Osteocyte (in vitro differentiated cells): ENCODE results near the gene PRDM16. TPM values are rescaled to one million over a fixed set of nuclear protein-coding genes. Genes with fewer than 3 reads are reported as not detected.

Experiments used
- DNase-seq: peaks from one replicate; pipeline ENCODE4 v3.0.0; 2021; ENCODE audit warnings: mixed read lengths; ENCODE audit not compliant: unreplicated experiment; ENCODE audit errors: extremely low spot score
- H3K27ac Mint-ChIP-seq: one replicate; pipeline ENCODE4 v1.8.0; 2021; ENCODE audit warnings: mild to moderate bottlenecking, mixed read lengths; ENCODE audit not compliant: unreplicated experiment
- H3K27me3 Mint-ChIP-seq: one replicate; pipeline ENCODE4 v1.8.0; 2021; ENCODE audit warnings: mixed read lengths; ENCODE audit not compliant: unreplicated experiment
- H3K36me3 Mint-ChIP-seq: one replicate; pipeline ENCODE4 v1.8.0; 2021; ENCODE audit warnings: mixed read lengths; ENCODE audit not compliant: unreplicated experiment
- H3K4me1 Mint-ChIP-seq: one replicate; pipeline ENCODE4 v1.8.0; 2021; ENCODE audit warnings: mixed read lengths; ENCODE audit not compliant: unreplicated experiment
- H3K4me3 Mint-ChIP-seq: one replicate; pipeline ENCODE4 v1.8.0; 2021; ENCODE audit warnings: mild to moderate bottlenecking, moderate library complexity, mixed read lengths; ENCODE audit not compliant: unreplicated experiment
- H3K9me3 Mint-ChIP-seq: one replicate; pipeline ENCODE4 v1.8.0; 2021; ENCODE audit warnings: mixed read lengths; ENCODE audit not compliant: unreplicated experiment
- total RNA-seq: library from RNA; stranded (reverse); gene quantifications from 2 replicates; pipeline ENCODE4 v1.2.1, GENCODE V29; 2021
- TF ChIP-seq, protein P1 (sequence below): fragments of 200-600 bp; sonication (generic); IDR thresholded peaks from 2 replicates; pipeline ENCODE4 v1.5.0; 2021; ENCODE audit warnings: antibody characterized with exemption, mild to moderate bottlenecking, moderate library complexity

The PRDM16 gene
- total RNA-seq, 1 donor from 2014 or later, result 7.1 TPM

DNA sequence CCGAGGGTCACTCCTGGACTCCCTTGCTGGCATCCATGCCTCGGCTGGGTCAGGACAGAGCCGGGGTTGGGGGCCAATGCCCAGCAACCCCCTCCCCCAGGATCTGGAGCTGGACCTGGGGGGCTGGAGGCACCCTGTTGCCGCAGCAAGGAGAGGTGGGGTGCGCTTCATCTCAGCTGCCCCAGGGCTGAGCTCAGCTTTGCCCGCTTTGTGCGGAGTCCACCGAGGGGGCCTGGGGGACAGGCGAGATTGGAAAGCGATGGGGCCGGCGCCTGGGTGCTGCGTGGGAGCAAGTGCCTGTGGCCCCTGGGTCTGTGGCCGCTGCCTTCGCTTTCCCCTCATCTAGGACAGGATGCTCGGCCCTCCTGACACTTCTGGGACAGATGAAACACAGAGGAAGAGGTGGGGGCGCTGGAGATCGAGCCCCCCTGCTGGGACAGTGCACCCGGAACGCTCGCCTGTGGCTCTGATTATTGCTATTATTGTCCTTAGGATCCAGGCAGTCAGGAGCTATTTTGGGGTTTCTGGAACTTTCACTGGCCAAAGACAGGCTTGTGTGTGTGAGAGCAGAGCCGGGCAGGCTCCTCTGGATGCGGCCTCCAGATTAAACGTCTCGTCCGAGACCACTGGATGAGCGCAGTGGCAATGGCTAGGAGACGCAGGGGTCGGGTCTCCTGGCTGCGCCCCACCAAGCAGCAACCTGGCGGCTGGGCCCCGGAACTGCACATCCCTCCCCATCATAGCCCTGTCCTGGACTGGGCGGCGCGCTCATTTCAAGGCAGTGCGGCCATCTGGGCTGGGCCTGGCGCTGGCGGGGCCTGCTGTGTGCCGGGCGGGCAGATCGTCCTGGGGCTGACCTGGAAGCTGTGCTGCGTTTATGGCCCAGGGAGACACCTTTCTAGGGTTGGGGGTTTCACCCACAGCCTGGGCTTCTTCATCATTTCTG lies 13.8 kb downstream of the PRDM16 start:
- TF ChIP-seq, protein P1, sequence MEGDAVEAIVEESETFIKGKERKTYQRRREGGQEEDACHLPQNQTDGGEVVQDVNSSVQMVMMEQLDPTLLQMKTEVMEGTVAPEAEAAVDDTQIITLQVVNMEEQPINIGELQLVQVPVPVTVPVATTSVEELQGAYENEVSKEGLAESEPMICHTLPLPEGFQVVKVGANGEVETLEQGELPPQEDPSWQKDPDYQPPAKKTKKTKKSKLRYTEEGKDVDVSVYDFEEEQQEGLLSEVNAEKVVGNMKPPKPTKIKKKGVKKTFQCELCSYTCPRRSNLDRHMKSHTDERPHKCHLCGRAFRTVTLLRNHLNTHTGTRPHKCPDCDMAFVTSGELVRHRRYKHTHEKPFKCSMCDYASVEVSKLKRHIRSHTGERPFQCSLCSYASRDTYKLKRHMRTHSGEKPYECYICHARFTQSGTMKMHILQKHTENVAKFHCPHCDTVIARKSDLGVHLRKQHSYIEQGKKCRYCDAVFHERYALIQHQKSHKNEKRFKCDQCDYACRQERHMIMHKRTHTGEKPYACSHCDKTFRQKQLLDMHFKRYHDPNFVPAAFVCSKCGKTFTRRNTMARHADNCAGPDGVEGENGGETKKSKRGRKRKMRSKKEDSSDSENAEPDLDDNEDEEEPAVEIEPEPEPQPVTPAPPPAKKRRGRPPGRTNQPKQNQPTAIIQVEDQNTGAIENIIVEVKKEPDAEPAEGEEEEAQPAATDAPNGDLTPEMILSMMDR, result no peak
- no peak overlapping the region for H3K27ac Mint-ChIP-seq
- no peaks in the 10 kb centered on the region for H3K9me3 Mint-ChIP-seq
- no peak for DNase-seq
- H3K36me3 Mint-ChIP-seq, result no peaks in the 10 kb centered on the region
- H3K4me1 Mint-ChIP-seq, result no peaks in the 10 kb centered on the region
- no peak overlapping the region for H3K4me3 Mint-ChIP-seq
- H3K27me3 Mint-ChIP-seq, result no peaks in the 10 kb centered on the region

DNA sequence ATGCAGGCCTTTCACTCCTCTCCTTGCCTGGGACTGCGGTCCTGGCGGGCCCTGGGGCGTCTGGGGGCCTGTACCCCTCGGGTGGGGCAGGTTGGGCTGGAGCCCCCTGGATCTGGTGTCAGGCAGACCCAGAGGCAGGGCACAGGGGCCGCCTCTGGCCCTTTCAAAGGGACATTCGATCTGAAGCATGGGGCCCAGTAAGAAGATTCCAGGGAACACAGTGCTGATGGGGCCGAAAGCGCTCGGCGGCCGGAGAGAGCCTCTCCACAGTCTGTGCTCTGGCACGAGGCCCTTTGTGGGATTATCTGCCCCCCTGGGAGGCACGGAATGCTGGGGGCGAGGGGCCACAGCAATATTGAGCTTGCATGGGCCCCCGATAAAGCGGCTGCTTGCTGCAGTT lies 15.2 kb downstream of the PRDM16 start:
- TF ChIP-seq, protein P1, result no peak
- DNase-seq, result no peak
- Mint-ChIP-seq H3K27me3 (no peaks in the 10 kb centered on the region), H3K4me3 (no peak overlapping the region), H3K36me3 (no peaks in the 10 kb centered on the region), H3K27ac (no peak overlapping the region), H3K9me3 (no peaks in the 10 kb centered on the region), H3K4me1 (no peaks in the 10 kb centered on the region)

DNA sequence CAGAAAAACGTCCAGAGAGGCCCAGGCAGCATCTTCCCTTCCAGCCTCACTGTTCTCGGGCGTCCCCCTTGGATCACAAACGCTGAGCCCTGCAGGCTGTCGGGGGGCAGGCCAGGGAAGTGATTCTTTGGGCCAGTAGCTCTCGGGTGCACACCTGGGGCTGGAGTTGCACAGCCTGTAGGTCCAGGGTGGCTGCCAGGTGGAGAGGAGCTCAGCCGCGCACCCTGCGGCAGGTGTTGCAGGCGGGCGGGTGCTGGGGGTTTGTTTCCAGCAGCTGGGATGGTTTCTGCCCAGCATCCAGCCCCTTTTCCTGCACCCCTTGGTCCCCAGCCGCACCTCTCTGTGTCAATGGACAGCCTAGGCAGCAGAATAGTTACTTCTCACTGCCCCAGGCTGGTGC lies 15.7 kb downstream of the PRDM16 start:
- no peaks in the 10 kb centered on the region for H3K4me1 Mint-ChIP-seq
- H3K4me3 Mint-ChIP-seq, result no peak overlapping the region
- no peak overlapping the region for H3K27ac Mint-ChIP-seq
- no peaks in the 10 kb centered on the region for H3K27me3 Mint-ChIP-seq
- H3K9me3 Mint-ChIP-seq, result no peaks in the 10 kb centered on the region
- DNase-seq, result no peak
- TF ChIP-seq, protein P1, result no peak
- H3K36me3 Mint-ChIP-seq, result no peaks in the 10 kb centered on the region

DNA sequence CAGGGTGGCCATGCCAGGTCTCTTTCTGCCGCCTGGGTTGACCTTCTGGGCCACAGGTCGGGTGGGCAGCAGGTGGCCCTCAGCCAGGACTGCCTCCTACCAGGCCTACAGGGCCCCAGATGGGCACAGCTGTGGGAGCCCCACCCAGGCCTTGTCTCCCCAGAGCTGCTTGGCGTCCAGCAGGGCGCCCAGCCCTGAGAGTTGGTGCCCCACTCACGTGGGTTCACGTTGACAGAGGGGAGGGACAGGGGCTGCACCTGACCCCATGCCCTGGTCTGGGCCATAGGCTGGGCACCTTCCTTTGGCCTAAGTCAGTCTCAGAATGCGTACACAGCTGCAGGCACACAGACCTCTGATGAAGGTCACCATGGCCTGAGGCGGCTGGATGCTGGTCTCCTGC lies 16.7 kb downstream of the PRDM16 start:
- Mint-ChIP-seq H3K27me3 (no peaks in the 10 kb centered on the region), H3K9me3 (no peaks in the 10 kb centered on the region), H3K4me1 (no peaks in the 10 kb centered on the region), H3K36me3 (no peaks in the 10 kb centered on the region), H3K27ac (no peak overlapping the region), H3K4me3 (no peak overlapping the region)
- no peak for DNase-seq
- TF ChIP-seq, protein P1, result no peak

DNA sequence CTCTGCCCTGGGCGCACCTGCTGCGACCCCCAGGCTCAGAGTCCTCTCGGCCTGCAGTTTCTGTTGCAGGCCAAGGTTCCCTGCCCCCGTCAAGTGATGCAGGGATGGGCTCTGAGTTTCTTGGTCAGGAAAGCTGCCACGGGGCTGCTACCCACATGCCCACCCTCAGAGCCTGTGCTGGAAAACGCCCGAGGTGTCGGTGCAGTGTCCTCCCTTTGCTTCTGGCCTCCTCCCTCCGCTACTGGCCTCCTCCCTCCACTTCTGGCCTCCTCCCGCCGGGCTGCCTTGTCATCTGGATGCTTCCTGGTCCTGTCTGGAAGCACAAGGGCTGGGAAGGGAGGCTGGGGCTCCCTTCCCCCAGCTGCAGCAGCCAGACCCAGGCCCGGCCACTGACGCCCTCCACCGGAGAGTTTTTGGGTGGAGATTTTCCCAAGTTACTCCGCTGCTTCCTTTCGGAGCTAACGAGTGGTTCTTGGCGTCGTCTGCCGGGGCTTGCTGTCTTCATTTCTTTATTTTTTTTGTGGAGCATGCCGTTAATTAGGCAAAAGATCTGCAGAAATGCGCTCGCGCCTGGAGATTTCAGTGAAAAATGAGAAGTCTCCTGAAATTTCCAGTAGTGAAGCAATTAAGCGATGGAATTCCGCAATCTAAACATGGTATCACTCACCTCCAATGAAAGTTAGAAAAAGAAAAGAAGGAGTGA lies 17.4 kb downstream of the PRDM16 start:
- Mint-ChIP-seq H3K9me3 (no peaks in the 10 kb centered on the region), H3K4me1 (no peaks in the 10 kb centered on the region), H3K4me3 (no peak overlapping the region), H3K27ac (no peak overlapping the region), H3K27me3 (no peaks in the 10 kb centered on the region), H3K36me3 (no peaks in the 10 kb centered on the region)
- TF ChIP-seq, protein P1, result no peak
- no peak for DNase-seq
